ENCODE data around the gene XNDC1N. TPM values are rescaled to one million over a fixed set of nuclear protein-coding genes. Genes with fewer than 3 reads are reported as not detected.
"Not testable (repeated sequence)": the region's sequence is repeated elsewhere in the genome, so short reads cannot be mapped to it uniquely, and the experiment has no call there.

Gene XNDC1N
- total and polyA plus RNA-seq, 10 donors: 2.5 to 19.2 (median 12.3) TPM

DNA sequence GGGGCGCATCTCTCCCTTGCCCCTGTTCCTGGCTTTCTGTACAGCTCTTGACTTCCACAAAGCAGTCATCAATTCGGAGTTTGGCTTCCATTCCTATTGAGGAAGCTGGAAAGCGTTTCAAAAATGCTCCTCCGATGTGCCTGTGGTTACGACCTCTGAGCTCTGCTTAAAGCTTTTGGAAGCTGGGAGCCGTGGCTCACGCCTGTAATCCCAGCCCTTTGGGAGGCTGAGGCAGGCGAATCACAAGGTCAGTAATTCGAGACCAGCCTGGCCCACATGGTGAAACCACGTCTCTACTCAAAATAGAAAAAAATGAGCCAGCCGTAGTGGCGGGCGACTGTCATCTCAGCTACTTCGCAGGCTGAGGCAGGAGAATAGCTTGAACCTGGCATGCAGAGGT, 27.3 kb downstream of the XNDC1N start:
- WGBS, 5 donors: 79 to 90% (median 82%) methylated on average over 14 of the region's 14 CpGs
- H3K4me3 ChIP-seq; H3K27me3 ChIP-seq (replicated peaks in 1 of 7); DNase-seq; H3K4me1 ChIP-seq; H3K9me3 ChIP-seq; intact Hi-C loops (cut with DNase I; ENCODE audit: low total_unique reads): not testable (repeated sequence)
- Histone ChIP-seq H3K36me3 (peaks cover 0 to 31% (median under 1%) of the 10 kb centered on the region in 6 donors), H3K27ac (peak overlapping the region in 6 of 8 donors; percentile 41 to 61 (median 52))
- TF ChIP-seq POLR2AphosphoS5 (IDR thresholded peaks at IDR 0.05): peak in 1 of 3 donors; percentile 22

DNA sequence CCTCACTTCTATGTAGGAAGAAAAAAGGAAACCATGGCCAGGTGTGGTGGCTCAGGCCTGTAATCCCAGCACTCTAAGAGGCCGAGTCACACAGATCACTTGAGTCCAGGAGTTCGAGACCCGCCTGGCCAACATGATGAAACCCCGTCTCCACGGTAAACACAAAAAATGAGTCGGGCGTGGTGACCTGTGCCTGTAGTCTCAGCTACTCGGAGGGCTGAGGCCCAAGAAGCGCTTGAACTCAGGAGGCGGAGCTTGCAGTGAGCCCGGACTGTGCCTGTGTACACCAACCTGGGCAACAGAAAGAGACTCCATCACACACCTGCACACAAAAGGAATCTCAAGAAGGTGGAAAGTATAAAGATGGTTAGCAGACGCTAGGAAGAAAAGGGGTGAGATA, 32.4 kb downstream of the XNDC1N start:
- H3K4me3 ChIP-seq: no peak overlapping the region
- no peaks in the 10 kb centered on the region for H3K27me3 ChIP-seq (replicated peaks in 1 of 7)
- no peaks in the 10 kb centered on the region for H3K9me3 ChIP-seq
- WGBS, 5 donors: 78 to 95% (median 92%) methylated on average over 12 of the region's 12 CpGs
- H3K4me1 ChIP-seq: no peaks in the 10 kb centered on the region
- no peak for DNase-seq
- H3K36me3 ChIP-seq: peaks cover 0 to 5% (median 0%) of the 10 kb centered on the region in 6 donors
- intact Hi-C loops (cut with DNase I; ENCODE audit: low total_unique reads): no loop called here
- no peak overlapping the region for H3K27ac ChIP-seq
- no peak for TF ChIP-seq POLR2AphosphoS5 (IDR thresholded peaks at IDR 0.05)
- TF ChIP-seq, protein P1, sequence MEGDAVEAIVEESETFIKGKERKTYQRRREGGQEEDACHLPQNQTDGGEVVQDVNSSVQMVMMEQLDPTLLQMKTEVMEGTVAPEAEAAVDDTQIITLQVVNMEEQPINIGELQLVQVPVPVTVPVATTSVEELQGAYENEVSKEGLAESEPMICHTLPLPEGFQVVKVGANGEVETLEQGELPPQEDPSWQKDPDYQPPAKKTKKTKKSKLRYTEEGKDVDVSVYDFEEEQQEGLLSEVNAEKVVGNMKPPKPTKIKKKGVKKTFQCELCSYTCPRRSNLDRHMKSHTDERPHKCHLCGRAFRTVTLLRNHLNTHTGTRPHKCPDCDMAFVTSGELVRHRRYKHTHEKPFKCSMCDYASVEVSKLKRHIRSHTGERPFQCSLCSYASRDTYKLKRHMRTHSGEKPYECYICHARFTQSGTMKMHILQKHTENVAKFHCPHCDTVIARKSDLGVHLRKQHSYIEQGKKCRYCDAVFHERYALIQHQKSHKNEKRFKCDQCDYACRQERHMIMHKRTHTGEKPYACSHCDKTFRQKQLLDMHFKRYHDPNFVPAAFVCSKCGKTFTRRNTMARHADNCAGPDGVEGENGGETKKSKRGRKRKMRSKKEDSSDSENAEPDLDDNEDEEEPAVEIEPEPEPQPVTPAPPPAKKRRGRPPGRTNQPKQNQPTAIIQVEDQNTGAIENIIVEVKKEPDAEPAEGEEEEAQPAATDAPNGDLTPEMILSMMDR (IDR thresholded peaks at IDR 0.05 in 8 of 11, conservative IDR thresholded peaks at IDR 0.05 in 3 of 11): no peak

DNA sequence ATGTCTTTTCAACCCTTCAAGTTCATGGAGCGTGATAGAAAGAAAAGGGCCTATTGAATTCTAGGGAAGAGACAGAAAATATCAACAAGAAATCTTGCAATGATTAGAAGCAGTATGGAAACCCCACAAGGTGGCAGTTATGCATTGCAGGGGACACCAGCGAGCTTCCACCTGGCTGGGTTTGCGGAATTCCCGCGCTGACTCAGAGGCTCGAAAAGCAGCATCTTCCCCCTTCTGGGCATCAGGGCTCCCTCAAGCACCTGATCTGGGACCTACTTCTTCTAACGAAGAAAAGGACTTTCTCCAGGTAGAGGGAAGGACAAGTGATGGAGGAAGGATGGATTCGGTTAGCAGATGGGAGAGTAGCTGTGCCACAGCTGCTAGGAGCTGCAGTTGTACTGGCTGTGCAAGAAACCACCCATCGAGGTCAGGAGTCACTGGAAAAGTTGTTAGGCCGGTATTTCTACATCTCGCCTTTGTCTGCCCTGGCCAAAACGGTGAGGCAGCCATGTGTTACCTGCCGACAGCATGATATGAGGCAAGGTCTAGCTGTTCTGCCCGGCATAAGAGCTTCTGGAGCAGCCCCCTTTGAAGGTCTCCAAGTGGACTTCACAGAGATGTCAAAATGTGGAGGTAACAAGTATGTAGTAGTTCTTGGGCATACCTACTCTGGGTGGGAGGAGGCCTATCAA, 39.1 kb downstream of the XNDC1N start:
- intact Hi-C loops (cut with DNase I; ENCODE audit: low total_unique reads); H3K4me1 ChIP-seq; H3K27ac ChIP-seq; DNase-seq; H3K4me3 ChIP-seq; H3K9me3 ChIP-seq; H3K36me3 ChIP-seq; H3K27me3 ChIP-seq (replicated peaks in 1 of 7): not testable (repeated sequence)
- 88 to 95% (median 92%) methylated on average over 11 to 14 of the region's 14 CpGs for whole genome bisulfite sequencing, 5 donors

DNA sequence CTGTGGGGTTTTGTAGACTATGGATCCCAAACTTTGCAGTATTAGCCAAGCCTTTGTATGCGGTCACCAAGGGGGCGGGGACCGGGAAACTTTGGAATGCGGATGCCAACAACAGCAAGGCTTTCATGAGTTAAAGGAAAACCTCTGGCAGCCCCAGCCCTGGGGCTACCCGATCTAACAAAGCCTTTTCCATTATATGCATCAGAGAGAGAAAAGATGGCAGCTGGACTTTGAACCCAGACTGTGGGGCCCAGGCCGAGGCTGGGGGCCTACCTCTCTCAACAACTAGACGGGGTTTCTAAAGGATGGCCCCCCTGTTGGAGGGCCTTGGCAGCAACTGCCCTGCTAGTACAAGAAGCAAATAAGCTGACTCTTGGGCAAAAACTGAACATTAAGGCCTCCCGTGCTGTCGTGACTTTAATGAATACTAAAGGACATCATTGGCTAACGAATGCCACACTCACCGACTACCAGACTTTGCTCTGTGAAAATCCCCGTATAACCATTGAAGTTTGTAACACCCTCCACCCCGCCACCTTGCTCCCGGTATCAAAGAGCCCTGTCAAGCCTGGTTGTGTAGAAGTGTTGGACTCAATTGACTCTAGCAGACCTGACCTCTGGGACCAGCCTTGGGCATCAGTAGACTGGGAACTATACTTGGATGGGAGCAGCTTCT, 39.9 kb downstream of the XNDC1N start:
- H3K4me3 ChIP-seq; DNase-seq; H3K27ac ChIP-seq; H3K4me1 ChIP-seq; H3K27me3 ChIP-seq (replicated peaks in 1 of 7); intact Hi-C loops (cut with DNase I; ENCODE audit: low total_unique reads); H3K9me3 ChIP-seq; H3K36me3 ChIP-seq: not testable (repeated sequence)
- 92 to 98% (median 96%) methylated on average over 14 of the region's 14 CpGs for WGBS, 5 donors

DNA sequence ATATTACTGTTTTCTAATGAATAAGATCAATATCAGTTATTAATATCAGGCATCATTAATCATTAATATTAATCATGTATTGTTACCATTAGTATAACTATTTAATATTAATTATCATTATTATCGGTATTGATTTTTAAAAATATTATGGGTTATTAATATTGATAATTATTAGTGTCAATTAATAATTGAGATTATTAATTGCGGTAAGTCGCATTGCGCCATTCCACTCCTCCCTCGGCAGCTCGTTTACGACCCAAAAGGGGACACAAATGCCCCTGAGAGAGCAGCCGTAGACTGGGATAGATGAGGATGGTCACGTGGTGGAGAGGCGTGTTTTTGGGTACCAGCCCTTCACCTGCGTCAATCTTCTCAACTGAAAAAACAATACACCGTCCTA, 42.6 kb downstream of the XNDC1N start:
- intact Hi-C loops (cut with DNase I; ENCODE audit: low total_unique reads); H3K4me3 ChIP-seq; H3K36me3 ChIP-seq; H3K9me3 ChIP-seq; H3K4me1 ChIP-seq; H3K27ac ChIP-seq; H3K27me3 ChIP-seq (replicated peaks in 1 of 7); DNase-seq: not testable (repeated sequence)
- 96 to 98% (median 97%) methylated on average over 12 of the region's 12 CpGs for WGBS, 5 donors

Other genes starting within 250 kb of the XNDC1N start
- gene DEFB108B, start 95.4 kb downstream of the XNDC1N start, total RNA-seq: not detected
- gene DEFB108B, start 95.4 kb downstream of the XNDC1N start, polyA plus RNA-seq: not detected
- not detected for gene DEFB131B, start 50.1 kb downstream of the XNDC1N start, total RNA-seq
- gene DEFB131B, start 50.1 kb downstream of the XNDC1N start, polyA plus RNA-seq: not detected
- 10 to 100 TPM; 27.0 to 35.5 (median 29.9) TPM for gene RNF121, start 452 bp upstream of the XNDC1N start, total RNA-seq
- 10 to 100 TPM in 1 of 3 donors, 1 to 10 TPM in 2; 5.3 to 13.7 (median 6.5) TPM for gene RNF121, start 452 bp upstream of the XNDC1N start, polyA plus RNA-seq
- 10 to 100 TPM; 33.6 to 84.2 (median 69.8) TPM for gene IL18BP, start 70.3 kb upstream of the XNDC1N start, total RNA-seq
- gene IL18BP, start 70.3 kb upstream of the XNDC1N start, polyA plus RNA-seq: 10 to 100 TPM; 13.8 to 38.2 (median 18.2) TPM
- gene NUMA1, start 151.9 kb upstream of the XNDC1N start, total RNA-seq: 100 to 1,000 TPM; 174 to 248 (median 203) TPM
- gene NUMA1, start 151.9 kb upstream of the XNDC1N start, polyA plus RNA-seq: 100 to 1,000 TPM in 2 of 3 donors, 10 to 100 TPM in 1; 75.5 to 164 (median 141) TPM
- 10 to 100 TPM in 1 of 7 donors, 1 to 10 TPM in 6; 3.3 to 10.0 (median 5.0) TPM for gene LRRC51, start 152.3 kb upstream of the XNDC1N start, total RNA-seq
- gene LRRC51, start 152.3 kb upstream of the XNDC1N start, polyA plus RNA-seq: 1 to 10 TPM; 2.0 to 2.4 (median 2.2) TPM
- gene LAMTOR1, start 174.7 kb upstream of the XNDC1N start, total RNA-seq: 100 to 1,000 TPM in 4 of 7 donors, 10 to 100 TPM in 3; 81.5 to 182 (median 119) TPM
- 100 to 1,000 TPM in 2 of 3 donors, 10 to 100 TPM in 1; 96.2 to 155 (median 143) TPM for gene LAMTOR1, start 174.7 kb upstream of the XNDC1N start, polyA plus RNA-seq
- not detected for gene TOMT, start 177.3 kb upstream of the XNDC1N start, total RNA-seq
- gene TOMT, start 177.3 kb upstream of the XNDC1N start, polyA plus RNA-seq: not detected
- 10 to 100 TPM; 16.5 to 33.5 (median 26.3) TPM for gene ANAPC15, start 184.1 kb upstream of the XNDC1N start, total RNA-seq
- 10 to 100 TPM; 49.4 to 65.6 (median 59.7) TPM for gene ANAPC15, start 184.1 kb upstream of the XNDC1N start, polyA plus RNA-seq
- 10 to 100 TPM in 5 of 7 donors, 1 to 10 TPM in 2; 4.5 to 43.2 (median 17.9) TPM for gene FOLR3, start 207.1 kb upstream of the XNDC1N start, total RNA-seq
- gene FOLR3, start 207.1 kb upstream of the XNDC1N start, polyA plus RNA-seq: 1 to 10 TPM in 2 of 3 donors, under 1 TPM in 1; 0.49 to 7.3 (median 5.3) TPM

Measured in spleen (tissue), 11 donors.